IMR-90 (cell line): ENCODE results near the gene COG8. TPM values are rescaled to one million over a fixed set of nuclear protein-coding genes. Genes with fewer than 3 reads are reported as not detected.

ENCODE experiments used
- ATAC-seq: fragments of 200-7000 bp; cut with Tn5 transposase; 2 replicates; pipeline ENCODE4 v1.9.1; 2020; ENCODE audit warnings: low read depth, mild to moderate bottlenecking, moderate library complexity
- BruUV-seq: library from RNA; stranded (reverse); fragments of 400-500 nt; replicated peaks from 2 replicates; lab custom pipeline; 2021; lab: Mats Ljungman, UMichigan
- CTCF ChIA-PET: fragments of 300-600 bp; formaldehyde crosslinking; extraction: SDS; loops from one replicate; lab custom pipeline; 2021; ENCODE audit warnings: antibody characterized with exemption; lab: Yijun Ruan, JAX
- POLR2A ChIA-PET: fragments of 300-600 bp; sonication (Branson Sonifier 250); formaldehyde crosslinking; loops from one replicate; lab custom pipeline; 2022; ENCODE audit warnings: antibody characterized with exemption; ENCODE audit not compliant: unreplicated experiment; lab: Charles Lee
- DNase-seq: peaks from one replicate; pipeline ENCODE4 v3.0.0; 2013
- H2AFZ ChIP-seq: replicated peaks from 2 replicates; pipeline ENCODE3; 2013; ENCODE audit warnings: low read length, mild to moderate bottlenecking; ENCODE audit not compliant: poor library complexity
- H2AK5ac ChIP-seq: 2 replicates; pipeline ENCODE4 v1.6.1; 2013; ENCODE audit warnings: low read depth, low read length, inconsistent platforms
- H2AK9ac ChIP-seq: replicated peaks from 2 replicates; pipeline ENCODE3; 2013; ENCODE audit warnings: mild to moderate bottlenecking, low read depth, low read length, moderate library complexity; ENCODE audit not compliant: poor library complexity
- H2BK120ac ChIP-seq: 2 replicates; pipeline ENCODE4 v1.6.1; 2013; ENCODE audit warnings: low read depth, low read length, inconsistent platforms
- H2BK15ac ChIP-seq: 3 replicates; pipeline ENCODE4 v1.6.1; 2013; ENCODE audit warnings: low read depth, low read length, inconsistent platforms
- H2BK20ac ChIP-seq: 2 replicates; pipeline ENCODE4 v1.6.1; 2013; ENCODE audit warnings: low read depth, mild to moderate bottlenecking, inconsistent platforms, low read length, moderate library complexity
- H2BK5ac ChIP-seq: 2 replicates; pipeline ENCODE4 v1.6.1; 2013; ENCODE audit warnings: mild to moderate bottlenecking, low read depth, low read length, inconsistent platforms; ENCODE audit not compliant: poor library complexity, severe bottlenecking
- H3K14ac ChIP-seq: replicated peaks from 2 replicates; pipeline ENCODE4 v1.6.1; 2013; ENCODE audit warnings: low read depth, low read length, inconsistent platforms
- H3K18ac ChIP-seq: 2 replicates; pipeline ENCODE4 v1.6.1; 2013; ENCODE audit warnings: low read depth, low read length, control low read depth
- H3K23ac ChIP-seq: 2 replicates; pipeline ENCODE4 v1.6.1; 2013; ENCODE audit warnings: low read depth, low read length, inconsistent platforms
- H3K27ac ChIP-seq: 2 replicates; pipeline ENCODE4 v1.5.1; 2013; ENCODE audit warnings: mild to moderate bottlenecking, control low read depth, low read length; ENCODE audit not compliant: insufficient read depth
- H3K27me3 ChIP-seq: 2 replicates; pipeline ENCODE4 v1.6.1; 2013; ENCODE audit warnings: low read length; ENCODE audit not compliant: control insufficient read depth, insufficient read depth
- H3K36me3 ChIP-seq: 2 replicates; pipeline ENCODE4 v1.6.1; 2013; ENCODE audit warnings: low read length, mixed read lengths; ENCODE audit not compliant: control insufficient read depth, insufficient read depth
- H3K4ac ChIP-seq: 2 replicates; pipeline ENCODE4 v1.6.1; 2013; ENCODE audit warnings: low read depth, low read length, inconsistent platforms
- H3K4me1 ChIP-seq: 2 replicates; pipeline ENCODE4 v1.6.1; 2013; ENCODE audit warnings: low read length, mixed read lengths; ENCODE audit not compliant: control insufficient read depth, insufficient read depth
- H3K4me2 ChIP-seq: 2 replicates; pipeline ENCODE4 v1.6.1; 2013; ENCODE audit warnings: low read depth, mild to moderate bottlenecking, control low read depth, low read length, moderate library complexity
- H3K4me3 ChIP-seq: 2 replicates; pipeline ENCODE4 v1.5.1; 2013; ENCODE audit warnings: low read depth, mild to moderate bottlenecking, control low read depth, low read length, moderate library complexity; ENCODE audit not compliant: insufficient read depth
- H3K56ac ChIP-seq: 2 replicates; pipeline ENCODE4 v1.6.1; 2013; ENCODE audit warnings: low read length, inconsistent platforms; ENCODE audit not compliant: insufficient read depth; ENCODE audit errors: extremely low read depth
- H3K79me1 ChIP-seq, 2 experiments: 2 replicates each; pipeline ENCODE4 v1.6.1; 2013; ENCODE audit warnings: low read length in 2 of 2, inconsistent platforms in 1 of 2, low read depth in 1 of 2
- H3K9ac ChIP-seq: 2 replicates; pipeline ENCODE4 v1.6.1; 2013; ENCODE audit warnings: low read depth, low read length, control low read depth
- H3K9me1 ChIP-seq: 2 replicates; pipeline ENCODE4 v1.6.1; 2013; ENCODE audit warnings: low read length, inconsistent platforms; ENCODE audit not compliant: insufficient read depth
- H3K9me3 ChIP-seq: 2 replicates; pipeline ENCODE4 v1.6.1; 2013; ENCODE audit warnings: low read length; ENCODE audit not compliant: control insufficient read depth, insufficient read depth
- H4K20me1 ChIP-seq: 2 replicates; pipeline ENCODE4 v1.6.1; 2013; ENCODE audit warnings: low read length, inconsistent platforms; ENCODE audit not compliant: insufficient read depth
- H4K5ac ChIP-seq: 2 replicates; pipeline ENCODE4 v1.6.1; 2013; ENCODE audit warnings: mild to moderate bottlenecking, low read depth, low read length, control low read depth
- H4K8ac ChIP-seq, 2 experiments: 2 replicates each; pipeline ENCODE4 v1.6.1; 2013; ENCODE audit warnings: low read depth in 2 of 2, low read length in 2 of 2, control low read depth in 1 of 2, inconsistent platforms in 1 of 2
- H4K91ac ChIP-seq: 2 replicates; pipeline ENCODE4 v1.6.1; 2013; ENCODE audit warnings: low read depth, low read length, inconsistent platforms; ENCODE audit not compliant: insufficient read depth
- BHLHE40 ChIP-seq: fragments of 150-350 bp; IDR thresholded peaks from 2 replicates; pipeline ENCODE4 v1.6.1; 2016; ENCODE audit warnings: mild to moderate bottlenecking, low read depth, low read length
- CEBPB ChIP-seq: IDR thresholded peaks from 2 replicates; pipeline ENCODE4 v1.6.1; 2012; ENCODE audit warnings: low read depth, low read length, improper control_type of control experiment
- CHD1 ChIP-seq: IDR thresholded peaks from 2 replicates; pipeline ENCODE4 v1.6.1; 2012; ENCODE audit warnings: low read depth, low read length, improper control_type of control experiment
- FOS ChIP-seq: fragments of 150-350 bp; IDR thresholded peaks from 2 replicates; pipeline ENCODE4 v1.6.1; 2016; ENCODE audit warnings: low read depth, low read length
- MAFK ChIP-seq: IDR thresholded peaks from 2 replicates; pipeline ENCODE4 v1.6.1; 2012; ENCODE audit warnings: low read depth, low read length, improper control_type of control experiment
- MXI1 ChIP-seq: IDR thresholded peaks from 2 replicates; pipeline ENCODE4 v1.6.1; 2012; ENCODE audit warnings: low read depth, mild to moderate bottlenecking, low read length, moderate library complexity, borderline replicate concordance
- NFE2L2 ChIP-seq: fragments of 150-350 bp; IDR thresholded peaks from 2 replicates; pipeline ENCODE4 v1.6.1; 2016; ENCODE audit warnings: low read depth, mild to moderate bottlenecking, low read length
- POLR2A ChIP-seq: IDR thresholded peaks from 2 replicates; pipeline ENCODE4 v1.6.1; 2012; ENCODE audit warnings: mild to moderate bottlenecking, low read depth, low read length
- RAD21 ChIP-seq: IDR thresholded peaks from 2 replicates; pipeline ENCODE4 v1.6.1; 2012; ENCODE audit warnings: low read length, improper control_type of control experiment
- RCOR1 ChIP-seq: IDR thresholded peaks from 2 replicates; pipeline ENCODE4 v1.6.1; 2012; ENCODE audit warnings: mild to moderate bottlenecking, low read length, improper control_type of control experiment; ENCODE audit not compliant: insufficient replicate concordance
- RFX5 ChIP-seq: IDR thresholded peaks from 2 replicates; pipeline ENCODE4 v1.8.0; 2012; ENCODE audit warnings: low read depth, mild to moderate bottlenecking, low read length, moderate library complexity
- SMC3 ChIP-seq: fragments of 150-350 bp; IDR thresholded peaks from 2 replicates; pipeline ENCODE4 v1.6.1; 2016; ENCODE audit warnings: low read depth, mild to moderate bottlenecking, antibody characterized with exemption, low read length, moderate library complexity
- WGBS, 2 experiments: methylation state at CpG; one replicate each; pipeline versions ENCODE4 v1.1.5 to v1.1.7; 2013; ENCODE audit warnings: missing lambda C conversion rate in 2 of 2; ENCODE audit not compliant: insufficient read length in 1 of 2; ENCODE audit errors: extremely low coverage in 2 of 2; 5-methylcytosine and 5-hydroxymethylcytosine counted together
- dilution Hi-C: fragments of 300-500 bp; cut with HindIII; formaldehyde crosslinking; loops from one replicate; pipeline ENCODE4 v1.14.3; 2018; ENCODE audit warnings: low sequenced_read_pairs; ENCODE audit not compliant: unreplicated experiment
- in situ Hi-C: fragments of 300-500 bp; cut with MboI; formaldehyde crosslinking; loops from 3 replicates; pipeline ENCODE4 v1.14.3; 2019; ENCODE audit warnings: low sequenced_read_pairs, inconsistent platforms, mixed read lengths
- intact Hi-C: fragments of 100-400 bp; cut with micrococcal nuclease; formaldehyde crosslinking; loops from 2 replicates; pipeline ENCODE4 v1.10.0; 2022
- polyA plus RNA-seq, 3 experiments: library from polyadenylated mRNA; depleted of rRNA; stranded (reverse); fragments of >200 nt; gene quantifications; 2 replicates each; pipeline ENCODE4 v1.2.3, GENCODE V29; 2012; ENCODE audit warnings: low replicate concordance in 1 of 3
- total RNA-seq: library from RNA; depleted of rRNA; stranded (reverse); fragments of >200 nt; gene quantifications from 2 replicates; pipeline ENCODE4 v1.2.3, GENCODE V29; 2012
- TF ChIP-seq, protein P1 (sequence below): fragments of 150-350 bp; IDR thresholded peaks from 2 replicates; pipeline ENCODE4 v1.6.1; 2017; ENCODE audit warnings: mild to moderate bottlenecking, antibody characterized with exemption, low read length, low read depth
- TF ChIP-seq, protein P2 (sequence below): conservative IDR thresholded peaks from 2 replicates; pipeline ENCODE4 v1.5.1; 2012; ENCODE audit warnings: mild to moderate bottlenecking, low read depth, low read length, improper control_type of control experiment
- TF ChIP-seq, protein P3 (sequence below): fragments of 150-350 bp; IDR thresholded peaks from 2 replicates; pipeline ENCODE4 v1.6.1; 2016; ENCODE audit warnings: low read depth, mild to moderate bottlenecking, low read length, moderate library complexity, borderline replicate concordance

COG8 gene
- total and polyA plus RNA-seq, 2 of the 4 experiments (the other 2 are of a cell fraction) = 23.4 to 26.2 TPM

DNA sequence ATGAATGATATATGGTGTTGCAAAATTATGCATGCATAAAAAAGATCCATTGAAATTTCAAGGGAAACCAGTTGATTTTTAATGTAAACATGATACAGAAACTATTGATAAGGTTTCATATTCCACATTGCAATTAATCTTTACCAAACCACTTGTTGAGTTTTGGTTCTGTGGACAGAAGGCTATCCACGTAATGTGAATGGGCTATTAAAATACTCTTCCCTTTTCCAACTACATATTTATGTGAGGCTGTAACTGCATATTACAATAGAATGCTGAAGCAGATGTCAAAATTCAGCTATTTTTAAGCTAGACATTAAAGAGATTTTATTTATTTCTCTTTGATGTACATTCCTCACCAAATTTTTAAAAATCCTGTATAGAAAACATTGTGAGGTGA is 62.0 kb downstream of the COG8 start:
- ATAC-seq (no peak), DNase-seq (no peak)
- no peak overlapping the region for H4K91ac ChIP-seq
- H2AFZ ChIP-seq = no peak overlapping the region
- H3K4me2 ChIP-seq = no peak overlapping the region
- no peak overlapping the region for H3K4ac ChIP-seq
- no peaks in the 10 kb centered on the region for H3K36me3 ChIP-seq
- no peak overlapping the region; a peak in 1 of 4 replicates for H4K8ac ChIP-seq
- H3K9me1 ChIP-seq = peaks cover 6% of the 10 kb centered on the region; the same call in 1 of the 2 replicates
- intact Hi-C loops = no loop called here
- no peak overlapping the region for H3K23ac ChIP-seq
- no peaks in the 10 kb centered on the region for H4K20me1 ChIP-seq
- CTCF ChIA-PET = interaction anchor here (0.7 to 1.4 kb wide), 3 partner anchors 9 to 89 kb away, joined by 3 to 14 read pairs (median 3); no protein-coding TSS in a partner anchor
- no peak overlapping the region for H2BK120ac ChIP-seq
- no peak overlapping the region for H3K9ac ChIP-seq
- H3K9me3 ChIP-seq = no peaks in the 10 kb centered on the region
- H3K14ac ChIP-seq = no peak overlapping the region
- dilution Hi-C loops = no loop called here
- H4K5ac ChIP-seq = no peak overlapping the region
- H3K27me3 ChIP-seq = no peaks in the 10 kb centered on the region
- in situ Hi-C loops = loop anchor here (5.0 kb wide), 1 partner anchor 90 kb away; the partner anchor contains the start of gene SNTB2
- H3K4me1 ChIP-seq = peaks cover 8% of the 10 kb centered on the region
- H3K18ac ChIP-seq = no peak overlapping the region
- H2BK5ac ChIP-seq = peak overlapping the region; percentile 88
- H2AK9ac ChIP-seq = no peak overlapping the region
- H3K56ac ChIP-seq = no peak overlapping the region
- H2BK20ac ChIP-seq = no peak overlapping the region
- no TSS peak for BruUV-seq
- POLR2A ChIA-PET = no interaction called here
- no peak overlapping the region for H2BK15ac ChIP-seq
- no peak overlapping the region for H3K27ac ChIP-seq
- peaks cover 14 to 37% of the 10 kb centered on the region in 2 experiments for H3K79me1 ChIP-seq
- no peak overlapping the region for H2AK5ac ChIP-seq
- no CpG with 5 or more reads among the region's 1 CpG for WGBS, 2 experiments
- TF ChIP-seq RFX5 = no peak
- TF ChIP-seq RCOR1 = no peak
- no peak for TF ChIP-seq MXI1
- no peak for TF ChIP-seq MAFK
- TF ChIP-seq CEBPB = no peak
- TF ChIP-seq FOS = no peak
- no peak for TF ChIP-seq SMC3
- no peak for TF ChIP-seq CHD1
- TF ChIP-seq, protein P1, sequence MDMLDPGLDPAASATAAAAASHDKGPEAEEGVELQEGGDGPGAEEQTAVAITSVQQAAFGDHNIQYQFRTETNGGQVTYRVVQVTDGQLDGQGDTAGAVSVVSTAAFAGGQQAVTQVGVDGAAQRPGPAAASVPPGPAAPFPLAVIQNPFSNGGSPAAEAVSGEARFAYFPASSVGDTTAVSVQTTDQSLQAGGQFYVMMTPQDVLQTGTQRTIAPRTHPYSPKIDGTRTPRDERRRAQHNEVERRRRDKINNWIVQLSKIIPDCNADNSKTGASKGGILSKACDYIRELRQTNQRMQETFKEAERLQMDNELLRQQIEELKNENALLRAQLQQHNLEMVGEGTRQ = no peak
- no peak for TF ChIP-seq RAD21
- TF ChIP-seq, protein P2, sequence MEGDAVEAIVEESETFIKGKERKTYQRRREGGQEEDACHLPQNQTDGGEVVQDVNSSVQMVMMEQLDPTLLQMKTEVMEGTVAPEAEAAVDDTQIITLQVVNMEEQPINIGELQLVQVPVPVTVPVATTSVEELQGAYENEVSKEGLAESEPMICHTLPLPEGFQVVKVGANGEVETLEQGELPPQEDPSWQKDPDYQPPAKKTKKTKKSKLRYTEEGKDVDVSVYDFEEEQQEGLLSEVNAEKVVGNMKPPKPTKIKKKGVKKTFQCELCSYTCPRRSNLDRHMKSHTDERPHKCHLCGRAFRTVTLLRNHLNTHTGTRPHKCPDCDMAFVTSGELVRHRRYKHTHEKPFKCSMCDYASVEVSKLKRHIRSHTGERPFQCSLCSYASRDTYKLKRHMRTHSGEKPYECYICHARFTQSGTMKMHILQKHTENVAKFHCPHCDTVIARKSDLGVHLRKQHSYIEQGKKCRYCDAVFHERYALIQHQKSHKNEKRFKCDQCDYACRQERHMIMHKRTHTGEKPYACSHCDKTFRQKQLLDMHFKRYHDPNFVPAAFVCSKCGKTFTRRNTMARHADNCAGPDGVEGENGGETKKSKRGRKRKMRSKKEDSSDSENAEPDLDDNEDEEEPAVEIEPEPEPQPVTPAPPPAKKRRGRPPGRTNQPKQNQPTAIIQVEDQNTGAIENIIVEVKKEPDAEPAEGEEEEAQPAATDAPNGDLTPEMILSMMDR = no peak
- no peak for TF ChIP-seq BHLHE40
- no peak for TF ChIP-seq POLR2A
- TF ChIP-seq NFE2L2 = no peak
- TF ChIP-seq, protein P3, sequence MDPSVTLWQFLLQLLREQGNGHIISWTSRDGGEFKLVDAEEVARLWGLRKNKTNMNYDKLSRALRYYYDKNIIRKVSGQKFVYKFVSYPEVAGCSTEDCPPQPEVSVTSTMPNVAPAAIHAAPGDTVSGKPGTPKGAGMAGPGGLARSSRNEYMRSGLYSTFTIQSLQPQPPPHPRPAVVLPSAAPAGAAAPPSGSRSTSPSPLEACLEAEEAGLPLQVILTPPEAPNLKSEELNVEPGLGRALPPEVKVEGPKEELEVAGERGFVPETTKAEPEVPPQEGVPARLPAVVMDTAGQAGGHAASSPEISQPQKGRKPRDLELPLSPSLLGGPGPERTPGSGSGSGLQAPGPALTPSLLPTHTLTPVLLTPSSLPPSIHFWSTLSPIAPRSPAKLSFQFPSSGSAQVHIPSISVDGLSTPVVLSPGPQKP = no peak
- no peak overlapping the region for H3K4me3 ChIP-seq
